ENCODE measurements around the gene CYB561D1.

DNA sequence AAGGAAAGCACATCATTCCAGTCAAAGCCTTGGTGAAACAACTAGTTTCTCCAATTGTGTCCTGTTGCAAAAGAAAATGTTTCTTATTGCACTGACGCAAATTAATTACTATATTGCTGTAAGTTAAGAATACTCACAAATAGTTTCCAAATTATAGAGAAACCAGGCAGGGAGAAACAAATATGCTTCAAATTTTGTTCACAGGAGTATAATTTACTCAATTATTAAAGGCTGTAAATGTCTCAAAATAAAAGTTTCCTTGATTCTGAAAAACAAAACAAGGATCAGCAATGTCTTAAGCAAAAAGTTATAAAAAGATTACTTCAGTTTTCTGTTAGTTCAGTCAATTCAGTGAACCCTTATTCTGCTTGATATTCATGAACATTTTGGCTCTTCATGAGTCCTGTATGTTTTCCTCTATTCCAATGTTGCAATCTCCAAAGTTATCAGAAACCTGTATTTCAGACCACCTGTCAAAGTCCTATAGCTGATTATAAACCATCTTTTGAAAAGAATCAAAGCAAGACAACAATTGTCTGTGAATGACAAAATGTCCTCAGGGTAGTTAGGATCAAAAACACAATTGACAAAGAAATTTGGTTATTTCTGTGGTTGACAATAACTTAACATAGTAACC is 39.3 kb upstream of the CYB561D1 start:
- TF ChIP-seq CTCF (optimal IDR thresholded peaks at IDR 0.05 in 1 of 3, IDR thresholded peaks at IDR 0.05 in 1 of 3, conservative IDR thresholded peaks at IDR 0.05 in 1 of 3; ENCODE audit: extremely low read depth in 1 of 3, insufficient read depth in 2 of 3, low read length in 3 of 3) = no peak
- no peak for TF ChIP-seq EZH2 (IDR thresholded peaks at IDR 0.05; ENCODE audit: low read length)

Data from keratinocyte (primary cell).